Right lobe of liver (tissue), 6 donors: ENCODE results near the gene PANK1. TPM values are rescaled to one million over a fixed set of nuclear protein-coding genes. Genes with fewer than 3 reads are reported as not detected.
"Not testable (repeated sequence)": the region's sequence is repeated elsewhere in the genome, so short reads cannot be mapped to it uniquely, and the experiment has no call there.

Source experiments
- ATAC-seq, 4 donors: fragments of 200-7000 bp; cut with Tn5 transposase; one replicate each; pipeline ENCODE4 v1.9.1; 2020; ENCODE audit warnings: mild to moderate bottlenecking in 4 of 4, moderate library complexity in 4 of 4
- DNase-seq, 3 donors: peaks; one replicate each; pipeline ENCODE4 v3.0.0-alpha.2; 2020
- H3K27ac ChIP-seq, 3 donors: fragments of 200-600 bp; one replicate each; pipeline ENCODE4 v1.8.0; 2022
- H3K27me3 ChIP-seq, 2 donors: fragments of 200-600 bp; one replicate each; pipeline ENCODE4 v1.8.0; 2022
- H3K36me3 ChIP-seq, 4 donors: fragments of 200-600 bp; sonication (generic) in 1 of 4; one replicate each; pipeline versions ENCODE4 v1.5.1 to v1.8.0; 2017 to 2022; ENCODE audit warnings: control low read depth in 1 of 4
- H3K4me1 ChIP-seq, 4 donors: fragments of 200-600 bp; sonication (generic) in 1 of 4; one replicate each; pipeline versions ENCODE4 v1.5.1 to v1.8.0; 2017 to 2022; ENCODE audit warnings: control low read depth in 1 of 4
- H3K4me3 ChIP-seq, 3 donors: fragments of 200-600 bp; one replicate each; pipeline ENCODE4 v1.8.0; 2022
- H3K9me3 ChIP-seq, 4 donors: fragments of 200-600 bp; sonication (generic) in 1 of 4; one replicate each; pipeline versions ENCODE4 v1.5.1 to v1.8.0; 2017 to 2022; ENCODE audit warnings: control low read depth in 1 of 4
- CTCF ChIP-seq, 4 donors: fragments of 200-600 bp in 3 of 4; fragments of 450-650 bp in 1 of 4; IDR thresholded peaks; one replicate each; pipeline versions ENCODE4 v1.5.1 to v1.8.0; 2016 to 2022; ENCODE audit warnings: antibody characterized with exemption in 4 of 4, mild to moderate bottlenecking in 2 of 4
- POLR2A ChIP-seq: fragments of 450-650 bp; IDR thresholded peaks from one replicate; pipeline ENCODE4 v1.6.1; 2017; ENCODE audit warnings: antibody characterized with exemption, mild to moderate bottlenecking
- WGBS: methylation state at CpG from one replicate; pipeline ENCODE4 v1.1.6; 2018; ENCODE audit warnings: low coverage, low lambda C conversion rate; ENCODE audit not compliant: insufficient coverage; ENCODE audit errors: missing lambda C conversion rate; 5-methylcytosine and 5-hydroxymethylcytosine counted together
- intact Hi-C, 2 donors: fragments of 100-400 bp; cut with DNase I; formaldehyde crosslinking; loops; one replicate each; pipeline versions ENCODE4 v1.11.2 to v1.14.1; 2022
- total RNA-seq, 6 experiments: library from RNA; depleted of rRNA in 2 of 6; stranded (reverse); fragments of >200 nt in 2 of 6; fragmentation: NEBNext Ultra II Directional in 3 of 6; extraction: Animal tissue kit (Norgen Biotek cat#: 25700) in 3 of 6; gene quantifications; one replicate each; pipeline versions ENCODE4 v1.1.0 to v1.2.4, GENCODE V29; 2016 to 2023
- donor health status: DM: no; HTN: yes; CAD: no.
- donor health status: DM: no; HTN: no; CAD: no.
- donor health status: DM: no; HTN: no; CAD: no.
- donor health status: DM: no; HTN: yes; CAD: no.
- donor health status: DM: no; HTN: yes; CAD: no.

PANK1 gene
- total RNA-seq, 6 experiments from 2014 or later, result 13.3 to 71.0 (median 48.6) TPM

- intact Hi-C loops, result no loop called here
- no peak for TF ChIP-seq POLR2A
- no peak for TF ChIP-seq CTCF (IDR thresholded peaks at IDR 0.05)
- Histone ChIP-seq H3K27me3 (no peaks in the 10 kb centered on the region), H3K27ac (no peak overlapping the region), H3K9me3 (no peaks in the 10 kb centered on the region), H3K4me1 (peaks cover 0 to 19% (median 4%) of the 10 kb centered on the region in 4 donors), H3K4me3 (no peak overlapping the region), H3K36me3 (no peaks in the 10 kb centered on the region)
- DNase-seq, result no peak
- WGBS, result 78% methylated on average over 1 of the region's 1 CpG
- no peak for ATAC-seq
Measured at GRCh38 chr10:89549510-89549909, 95.5 kb downstream of the PANK1 start.

- peak in 3 of 4 donors; percentile 23 to 52 (median 34) for ATAC-seq
- DNase-seq, result no peak
- H3K36me3 ChIP-seq, result no peaks in the 10 kb centered on the region
- H3K4me1 ChIP-seq, result peaks cover 0 to 19% (median 4%) of the 10 kb centered on the region in 4 donors
- WGBS, result 7% methylated on average over 1 of the region's 6 CpGs
- peak overlapping the region in 1 of 3 donors; percentile 9 for H3K27ac ChIP-seq
- intact Hi-C loops, result no loop called here
- no peaks in the 10 kb centered on the region for H3K9me3 ChIP-seq
- no peak overlapping the region for H3K4me3 ChIP-seq
- no peaks in the 10 kb centered on the region for H3K27me3 ChIP-seq
- no peak for TF ChIP-seq POLR2A
- TF ChIP-seq CTCF (IDR thresholded peaks at IDR 0.05), result no peak
Measured at GRCh38 chr10:89548673-89549072, 96.4 kb downstream of the PANK1 start.

- DNase-seq, result no peak
- peak overlapping the region in 1 of 3 donors; percentile 9 for H3K27ac ChIP-seq
Measured at GRCh38 chr10:89547853-89548513, 97.1 kb downstream of the PANK1 start.

GRCh38 chr10:89546651-89547050 is 98.4 kb downstream of the PANK1 start:
- H3K27me3 ChIP-seq, H3K4me3 ChIP-seq, intact Hi-C loops, ATAC-seq, DNase-seq, H3K27ac ChIP-seq, H3K9me3 ChIP-seq, H3K36me3 ChIP-seq: not testable (repeated sequence)
- 100% methylated on average over 1 of the region's 1 CpG for WGBS
- H3K4me1 ChIP-seq, result peaks cover 0 to 19% (median 4%) of the 10 kb centered on the region in 4 donors

More at GRCh38 chr10:89547853-89548513, 97.1 kb downstream of the PANK1 start:
- intact Hi-C loops, result no loop called here
- Histone ChIP-seq H3K9me3 (no peaks in the 10 kb centered on the region), H3K4me1 (peaks cover 0 to 19% (median 4%) of the 10 kb centered on the region in 4 donors), H3K27me3 (no peaks in the 10 kb centered on the region), H3K36me3 (no peaks in the 10 kb centered on the region), H3K4me3 (no peak overlapping the region)
- TF ChIP-seq POLR2A (no peak), CTCF (IDR thresholded peaks at IDR 0.05) (no peak)
- peak; percentile 90 to 93 (median 91) for ATAC-seq
- 17% methylated on average over 2 of the region's 2 CpGs for WGBS

- no peak for TF ChIP-seq CTCF (IDR thresholded peaks at IDR 0.05)
- no peak for TF ChIP-seq POLR2A
- no peak for DNase-seq
Measured at GRCh38 chr10:89543841-89544240, 101.2 kb downstream of the PANK1 start.

More at GRCh38 chr10:89543841-89544240, 101.2 kb downstream of the PANK1 start:
- Histone ChIP-seq H3K27me3 (no peaks in the 10 kb centered on the region), H3K27ac (no peak overlapping the region), H3K36me3 (no peaks in the 10 kb centered on the region), H3K9me3 (no peaks in the 10 kb centered on the region), H3K4me1 (peaks cover 0 to 17% (median 4%) of the 10 kb centered on the region in 4 donors), H3K4me3 (no peak overlapping the region)
- no peak for ATAC-seq
- intact Hi-C loops, result no loop called here
- WGBS, result 100% methylated on average over 1 of the region's 3 CpGs
